ENCODE measurements around the gene TCF3.

GRCh38 chr19:1655987-1656608 is 3.7 kb upstream of the TCF3 start:
- no peak for TF ChIP-seq CTCF (IDR thresholded peaks at IDR 0.05)
- no peak for TF ChIP-seq POLR2A (IDR thresholded peaks at IDR 0.05)

Data from lower leg skin (tissue), 3 donors.